Stimulated activated CD8-positive, alpha-beta memory T cell treated with anti-CD3 and anti-CD28 coated beads, Interleukin-12 subunit alpha, Interleukin-12 subunit beta, amount 100 ng/mL, for 1 hour (primary cell): ENCODE data around the gene OBP2A.
"Not testable (repeated sequence)": the region's sequence is repeated elsewhere in the genome, so short reads cannot be mapped to it uniquely, and the experiment has no call there.

Experiments used
- DNase-seq: peaks from one replicate; pipeline ENCODE4 v3.0.0-alpha.2; 2020; ENCODE audit warnings: low read depth

OBP2A gene

GRCh38 chr9:135512241-135512603 lies 33.7 kb upstream of the OBP2A start:
- DNase-seq, result no peak

GRCh38 chr9:135512904-135513303 lies 33.0 kb upstream of the OBP2A start:
- no peak for DNase-seq

- DNase-seq, result no peak
Observed at GRCh38 chr9:135513351-135513846, 32.5 kb upstream of the OBP2A start.

GRCh38 chr9:135513906-135514305 lies 32.0 kb upstream of the OBP2A start:
- DNase-seq, result not testable (repeated sequence)

GRCh38 chr9:135514342-135515082 lies 31.4 kb upstream of the OBP2A start:
- DNase-seq, result no peak

- no peak for DNase-seq
Observed at GRCh38 chr9:135515083-135515951, 30.6 kb upstream of the OBP2A start.

GRCh38 chr9:135516132-135516860 lies 29.6 kb upstream of the OBP2A start:
- DNase-seq, result no peak

- no peak for DNase-seq
Observed at GRCh38 chr9:135517407-135517822, 28.5 kb upstream of the OBP2A start.

GRCh38 chr9:135519179-135519971 lies 26.6 kb upstream of the OBP2A start:
- no peak for DNase-seq

GRCh38 chr9:135520916-135521607 lies 24.9 kb upstream of the OBP2A start, which contains the start of gene LCN1:
Gene LCN1, plus strand, starts transcription at chr9:135521440. Its CDS starts 58 bp downstream, at chr9:135521498.
- DNase-seq, result no peak

GRCh38 chr9:135521608-135522095 lies 24.3 kb upstream of the OBP2A start:
- no peak for DNase-seq

- DNase-seq, result no peak
Observed at GRCh38 chr9:135522137-135522877, 23.6 kb upstream of the OBP2A start.

- DNase-seq, result no peak
Observed at GRCh38 chr9:135522931-135523330, 23.0 kb upstream of the OBP2A start.

- no peak for DNase-seq
Observed at GRCh38 chr9:135523521-135524129, 22.3 kb upstream of the OBP2A start.

GRCh38 chr9:135524130-135524861 lies 21.6 kb upstream of the OBP2A start:
- no peak for DNase-seq

GRCh38 chr9:135525241-135526088 lies 20.5 kb upstream of the OBP2A start:
- DNase-seq, result no peak

GRCh38 chr9:135526089-135526729 lies 19.7 kb upstream of the OBP2A start:
- no peak for DNase-seq
